Kidney (tissue), 14 donors: ENCODE data around the gene CTDSP2. TPM values are rescaled to one million over a fixed set of nuclear protein-coding genes. Genes with fewer than 3 reads are reported as not detected.
A peak's percentile ranks its signal among the peaks of the same experiment; 100 is the strongest.

Source experiments
- DNase-seq, 5 donors: peaks; one replicate each; pipeline ENCODE4 v3.0.0-alpha.2; 2013 to 2020
- FAIRE-seq: peaks from 2 replicates; lab custom pipeline; 2012; peaks lifted over from hg19 to GRCh38; lab: Jason Lieb, UNC
- H3K27ac ChIP-seq, 2 donors: one replicate each; pipeline ENCODE4 v1.7.0; 2013; ENCODE audit warnings: low read depth in 2 of 2, low read length in 2 of 2, inconsistent platforms in 1 of 2
- H3K27me3 ChIP-seq: one replicate; pipeline ENCODE4 v1.7.1; 2013; ENCODE audit warnings: low read length, inconsistent platforms; ENCODE audit not compliant: control insufficient read depth, insufficient read depth
- H3K36me3 ChIP-seq, 3 donors: one replicate each; pipeline versions ENCODE4 v1.7.0 to v1.7.1; 2013; ENCODE audit warnings: low read length in 3 of 3, control low read depth in 1 of 3, inconsistent platforms in 1 of 3; ENCODE audit not compliant: insufficient read depth in 3 of 3, control insufficient read depth in 2 of 3
- H3K4me1 ChIP-seq, 3 donors: one replicate each; pipeline versions ENCODE4 v1.7.0 to v1.7.1; 2013; ENCODE audit warnings: low read length in 3 of 3, inconsistent platforms in 1 of 3, low read depth in 1 of 3; ENCODE audit not compliant: control insufficient read depth in 2 of 3, insufficient read depth in 2 of 3
- H3K4me3 ChIP-seq, 3 donors: one replicate each; pipeline versions ENCODE4 v1.7.0 to v1.8.1; 2013; ENCODE audit warnings: low read length in 3 of 3, control low read depth in 1 of 3, inconsistent platforms in 1 of 3
- H3K9ac ChIP-seq, 3 donors: one replicate each; pipeline versions ENCODE4 v1.7.0 to v1.7.1; 2013; ENCODE audit warnings: low read length in 3 of 3, control low read depth in 1 of 3, inconsistent platforms in 1 of 3
- H3K9me3 ChIP-seq, 3 donors: one replicate each; pipeline versions ENCODE4 v1.7.0 to v1.7.1; 2013; ENCODE audit warnings: low read length in 3 of 3, control low read depth in 1 of 3, inconsistent platforms in 1 of 3; ENCODE audit not compliant: control insufficient read depth in 2 of 3, insufficient read depth in 1 of 3
- CTCF ChIP-seq: IDR thresholded peaks from 3 replicates; pipeline ENCODE4 v1.5.1; 2012; ENCODE audit warnings: mild to moderate bottlenecking, moderate library complexity, borderline replicate concordance; ENCODE audit not compliant: insufficient read depth; ENCODE audit errors: extremely low read depth
- intact Hi-C: fragments of 100-400 bp; cut with DNase I; formaldehyde crosslinking; loops from one replicate; pipeline ENCODE4 v1.11.1; 2022
- polyA plus RNA-seq: library from polyadenylated mRNA; stranded (reverse); fragments of 350-450 nt; fragmentation: Illumina TruSeq; extraction: RNeasy Lipid Tissue Mini Kit (QIAGEN cat#74804); gene quantifications from one replicate; pipeline ENCODE4 v1.2.3, GENCODE V29; 2014; ENCODE audit warnings: low read depth, low replicate concordance; ENCODE audit not compliant: insufficient read depth
- total RNA-seq: library from RNA; stranded (reverse); fragmentation: NEBNext Ultra II Directional; extraction: Animal tissue kit (Norgen Biotek cat#: 25700); gene quantifications from one replicate; pipeline ENCODE4 v1.2.1, GENCODE V29; 2021
- donor health status: control.
- donor health status: control.
- donor health status: control.
- donor health status: control.
- donor health status: control.
- donor health status: DM: yes; HTN: yes; CAD: no.
- donor health status: Normal renal cell carcinoma (clear cell type).

The CTDSP2 gene
- total and polyA plus RNA-seq, 2 donors from 2014 or later = 46.0 to 198 TPM

- TF ChIP-seq CTCF = no peak
- no peak for FAIRE-seq
- no peaks in the 10 kb centered on the region for H3K27me3 ChIP-seq
- intact Hi-C loops = no loop called here
- H3K36me3 ChIP-seq = no peaks in the 10 kb centered on the region
- peaks cover 10 to 63% (median 54%) of the 10 kb centered on the region in 3 donors for H3K4me1 ChIP-seq
- DNase-seq = peak in 4 of 5 donors; percentile 42 to 71 (median 63)
- H3K9me3 ChIP-seq = no peaks in the 10 kb centered on the region
- H3K9ac ChIP-seq = peak overlapping the region in 2 of 3 donors; percentile 9 to 99
- peak overlapping the region; percentile 1 to 92 (median 41) for H3K4me3 ChIP-seq
- H3K27ac ChIP-seq = peak overlapping the region in 1 of 2 donors; percentile 68
These were observed 3.9 kb downstream of the CTDSP2 start for GRCh38 chr12:57842342-57843294.

GRCh38 chr12:57841445-57841844, 5.1 kb downstream of the CTDSP2 start:
- no peak for DNase-seq
- H3K4me3 ChIP-seq = peak overlapping the region in 2 of 3 donors; percentile 2 to 92
- no peaks in the 10 kb centered on the region for H3K27me3 ChIP-seq
- no peak for FAIRE-seq
- TF ChIP-seq CTCF = no peak
- H3K27ac ChIP-seq = peak overlapping the region in 1 of 2 donors; percentile 5
- peak overlapping the region in 1 of 3 donors; percentile 7 for H3K9ac ChIP-seq
- intact Hi-C loops = no loop called here
- no peaks in the 10 kb centered on the region for H3K36me3 ChIP-seq
- H3K9me3 ChIP-seq = no peaks in the 10 kb centered on the region
- peaks cover 10 to 70% (median 63%) of the 10 kb centered on the region in 3 donors for H3K4me1 ChIP-seq

GRCh38 chr12:57840726-57841125, 5.8 kb downstream of the CTDSP2 start:
- DNase-seq (no peak), FAIRE-seq (no peak)
- TF ChIP-seq CTCF = no peak
- intact Hi-C loops = no loop called here
- Histone ChIP-seq H3K9me3 (no peaks in the 10 kb centered on the region), H3K4me3 (peak overlapping the region in 2 of 3 donors; percentile 3 to 92), H3K27ac (peak overlapping the region; percentile 5 to 47), H3K4me1 (peaks cover 14 to 77% (median 69%) of the 10 kb centered on the region in 3 donors), H3K36me3 (no peaks in the 10 kb centered on the region), H3K27me3 (no peaks in the 10 kb centered on the region), H3K9ac (peak overlapping the region in 1 of 3 donors; percentile 23)
